Panc1 (cell line): ENCODE results near the gene CAMK4. TPM values are rescaled to one million over a fixed set of nuclear protein-coding genes. Genes with fewer than 3 reads are reported as not detected.
A peak's percentile ranks its signal among the peaks of the same experiment; 100 is the strongest.

Experiments used
- ATAC-seq: fragments of 200-7000 bp; cut with Tn5 transposase; 2 replicates; pipeline ENCODE4 v1.9.1; 2020; ENCODE audit warnings: mild to moderate bottlenecking, moderate library complexity
- BruUV-seq: library from RNA; stranded (reverse); fragments of 400-500 nt; replicated peaks from 2 replicates; lab custom pipeline; 2021; lab: Mats Ljungman, UMichigan
- CTCF ChIA-PET: fragments of 300-600 bp; sonication (Branson Sonifier 250); formaldehyde crosslinking; loops from one replicate; lab custom pipeline; 2022; ENCODE audit warnings: antibody characterized with exemption; lab: Charles Lee
- POLR2A ChIA-PET: fragments of 300-600 bp; sonication (Branson Sonifier 250); formaldehyde crosslinking; loops from one replicate; lab custom pipeline; 2022; ENCODE audit warnings: antibody characterized with exemption; lab: Charles Lee
- DNase-seq: peaks from one replicate; pipeline ENCODE4 v3.0.0-alpha.2; 2010; ENCODE audit warnings: low read depth, low spot score
- H3K27ac ChIP-seq: 2 replicates; pipeline ENCODE4 v1.5.1; 2011; ENCODE audit warnings: mild to moderate bottlenecking, low read length, inconsistent platforms
- H3K27me3 ChIP-seq: fragments of 200-500 bp; sonication (Bioruptor generic); 2 replicates; pipeline ENCODE4 v1.6.0; 2014; ENCODE audit warnings: low read length, inconsistent platforms; ENCODE audit not compliant: control insufficient read depth, insufficient read depth
- H3K36me3 ChIP-seq: fragments of 200-500 bp; sonication (Bioruptor generic); 2 replicates; pipeline ENCODE4 v1.5.1; 2014; ENCODE audit warnings: inconsistent platforms, mild to moderate bottlenecking, low read length, moderate library complexity; ENCODE audit not compliant: control insufficient read depth, insufficient read depth
- H3K4me1 ChIP-seq: 2 replicates; pipeline ENCODE4 v1.5.1; 2011; ENCODE audit warnings: inconsistent platforms, mild to moderate bottlenecking, low read length, moderate library complexity; ENCODE audit not compliant: control insufficient read depth, insufficient read depth
- H3K4me3 ChIP-seq, 2 experiments: 2 replicates each; pipeline ENCODE4 v1.5.1; 2011 to 2012; ENCODE audit warnings: low read depth in 2 of 2, low read length in 2 of 2, mild to moderate bottlenecking in 2 of 2, inconsistent platforms in 1 of 2, moderate library complexity in 1 of 2
- H3K9me3 ChIP-seq: fragments of 200-500 bp; sonication (Bioruptor generic); 2 replicates; pipeline ENCODE4 v1.5.1; 2014; ENCODE audit warnings: low read depth, mild to moderate bottlenecking, inconsistent platforms, low read length, moderate library complexity; ENCODE audit not compliant: control insufficient read depth, insufficient read depth
- CTCF ChIP-seq: fragments of 450-650 bp; IDR thresholded peaks from 2 replicates; pipeline ENCODE4 v1.5.1; 2017; ENCODE audit warnings: mild to moderate bottlenecking
- POLR2AphosphoS5 ChIP-seq: IDR thresholded peaks from 2 replicates; pipeline ENCODE4 v1.6.1; 2012; ENCODE audit warnings: mild to moderate bottlenecking, low read depth, low read length, moderate library complexity
- REST ChIP-seq, 2 experiments: IDR thresholded peaks; 2 replicates each; pipeline ENCODE4 v1.6.1; 2011 to 2012; ENCODE audit warnings: low read depth in 2 of 2, control low read depth in 1 of 2, low read length in 1 of 2, mild to moderate bottlenecking in 1 of 2, moderate library complexity in 1 of 2; ENCODE audit not compliant: insufficient read depth in 1 of 2
- SIN3A ChIP-seq: IDR thresholded peaks from 2 replicates; pipeline ENCODE4 v1.6.1; 2012; ENCODE audit warnings: low read depth, mild to moderate bottlenecking, low read length, moderate library complexity, borderline replicate concordance; ENCODE audit not compliant: insufficient read depth
- TCF7L2 ChIP-seq: IDR thresholded peaks from 2 replicates; pipeline ENCODE4 v1.6.1; 2011; ENCODE audit warnings: mild to moderate bottlenecking, low read depth, low read length, inconsistent platforms
- in situ Hi-C: cut with HindIII; loops from 2 replicates; pipeline ENCODE4 v1.10.0; 2016; ENCODE audit warnings: low sequenced_read_pairs, low pct_unique_long_range_greater_than_20kb
- intact Hi-C: fragments of 100-400 bp; cut with micrococcal nuclease; formaldehyde crosslinking; loops from one replicate; pipeline ENCODE4 v1.10.0; 2022; ENCODE audit not compliant: unreplicated experiment
- total RNA-seq: library from RNA; stranded (reverse); gene quantifications from one replicate; pipeline ENCODE4 v1.2.1, GENCODE V29; 2021; ENCODE audit not compliant: unreplicated experiment

Gene CAMK4
- total RNA-seq, 1 experiment from 2014 or later, result 0.39 TPM

- ChIA-PET CTCF (no interaction called here), POLR2A (interaction anchor here (0.5 kb wide), 1 partner anchor 20 kb away, joined by 29 read pairs; no protein-coding TSS in a partner anchor)
- Histone ChIP-seq H3K4me3 (no peak overlapping the region), H3K9me3 (no peaks in the 10 kb centered on the region), H3K27me3 (no peaks in the 10 kb centered on the region; the same call in none of the 2 replicates), H3K4me1 (peaks cover 12% of the 10 kb centered on the region), H3K36me3 (no peaks in the 10 kb centered on the region), H3K27ac (peak overlapping the region; percentile 53; the same call in 1 of the 2 replicates)
- no TSS peak for BruUV-seq
- in situ Hi-C loops (no loop called here), intact Hi-C loops (no loop called here)
- ATAC-seq (no peak), DNase-seq (no peak)
- no peak for TF ChIP-seq TCF7L2
- no peak for TF ChIP-seq REST (IDR thresholded peaks at IDR 0.05; ENCODE audit: insufficient read depth in 1 of 2, low read depth in 2 of 2, low read length in 1 of 2)
- no peak for TF ChIP-seq POLR2AphosphoS5
- TF ChIP-seq CTCF, result no peak
- TF ChIP-seq SIN3A, result no peak
Observed at GRCh38 chr5:111514087-111514486, 289.9 kb downstream of the CAMK4 start.

GRCh38 chr5:111517853-111518501, 293.8 kb downstream of the CAMK4 start:
- DNase-seq, result no peak
- POLR2A ChIA-PET, result no interaction called here
- no peak for ATAC-seq
- intact Hi-C loops, result no loop called here
- in situ Hi-C loops, result no loop called here
- H3K36me3 ChIP-seq, result no peaks in the 10 kb centered on the region
- 0 out of 2 replicates have a peak, but pooled peaks cover 4% of the 10 kb centered on the region for H3K4me1 ChIP-seq
- CTCF ChIA-PET, result no interaction called here
- TF ChIP-seq CTCF (no peak), SIN3A (no peak), POLR2AphosphoS5 (no peak), REST (IDR thresholded peaks at IDR 0.05; ENCODE audit: insufficient read depth in 1 of 2, low read depth in 2 of 2, low read length in 1 of 2) (no peak), TCF7L2 (no peak)
- no peaks in the 10 kb centered on the region for H3K9me3 ChIP-seq
- BruUV-seq, result no TSS peak
- H3K27me3 ChIP-seq, result no peaks in the 10 kb centered on the region
- no peak overlapping the region for H3K27ac ChIP-seq
- H3K4me3 ChIP-seq, result no peak overlapping the region
